Stimulated activated naive CD8-positive, alpha-beta T cell treated with anti-CD3 and anti-CD28 coated beads, Interleukin-15, amount 100 ng/mL, for 72 hours (primary cell): ENCODE results near the gene URGCP.

Experiments used
- ATAC-seq: fragments of 150-1000 bp; cut with Tn5 transposase; 2 replicates; pipeline ENCODE4 v1.10.0; 2021; ENCODE audit warnings: mild to moderate bottlenecking, moderate library complexity
- DNase-seq, 2 donors: peaks; one replicate each; pipeline ENCODE4 v3.0.0; 2021 to 2022
- H3K27ac Mint-ChIP-seq, 2 donors: one replicate each; pipeline ENCODE4 v1.8.0; 2022; ENCODE audit warnings: mild to moderate bottlenecking in 2 of 2, mixed read lengths in 2 of 2, moderate library complexity in 2 of 2
- H3K27me3 Mint-ChIP-seq: one replicate; pipeline ENCODE4 v1.8.0; 2022; ENCODE audit warnings: mixed read lengths
- H3K4me1 Mint-ChIP-seq: one replicate; pipeline ENCODE4 v1.8.0; 2022; ENCODE audit warnings: mild to moderate bottlenecking, mixed read lengths
- H3K4me3 Mint-ChIP-seq, 2 donors: one replicate each; pipeline ENCODE4 v1.8.0; 2022; ENCODE audit warnings: mild to moderate bottlenecking in 2 of 2, mixed read lengths in 2 of 2, moderate library complexity in 1 of 2
- H3K9me3 Mint-ChIP-seq, 2 donors: one replicate each; pipeline ENCODE4 v1.8.0; 2022; ENCODE audit warnings: mixed read lengths in 2 of 2

URGCP gene

DNA sequence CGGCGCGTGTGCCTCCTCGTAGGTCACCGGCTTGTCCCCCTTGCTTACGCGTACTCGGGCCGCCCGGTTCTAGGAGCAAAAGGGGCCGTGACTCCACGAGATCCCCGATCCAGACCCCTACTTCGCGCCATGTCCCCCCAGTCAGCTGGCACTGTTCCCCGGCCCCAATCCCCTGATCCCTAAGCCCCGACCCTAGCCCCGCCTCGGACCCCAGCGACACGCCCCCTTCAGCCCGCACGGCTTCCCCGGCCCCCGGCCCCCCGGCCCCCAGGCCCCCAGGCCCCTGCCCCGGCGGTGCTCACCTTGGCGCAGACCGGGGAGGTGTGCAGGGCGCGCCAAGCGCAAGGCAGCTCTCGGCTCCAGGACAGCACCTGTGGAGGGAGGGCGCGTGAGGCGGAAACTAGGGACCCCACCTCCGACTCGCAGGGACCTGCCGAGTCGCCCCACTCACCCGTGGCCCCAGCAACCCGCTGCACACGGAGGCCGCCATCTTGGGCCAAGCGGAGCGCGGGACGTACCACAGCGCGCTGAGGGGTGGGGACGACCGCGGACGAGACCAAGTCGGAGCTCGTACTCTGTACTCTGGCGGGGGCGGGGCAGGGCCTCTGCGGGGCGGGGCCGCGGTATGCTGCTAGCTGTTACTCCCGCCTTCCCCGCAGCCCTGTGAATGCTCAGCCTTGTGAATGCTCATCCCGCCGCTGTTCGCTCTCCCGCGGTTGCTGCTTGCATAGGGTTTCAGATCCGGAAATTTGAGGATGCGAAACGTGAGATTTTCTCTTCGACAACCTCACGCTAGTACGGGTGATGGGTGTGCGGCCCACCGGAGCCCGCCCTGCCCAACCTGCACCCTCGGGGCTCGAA is 37.2 kb downstream of the URGCP start, which contains the start of gene MRPS24:
TSS of gene MRPS24 (minus strand) at position 512 of the 861 bp plus-strand sequence. CDS start at position 490, 22 bp downstream.
- Mint-ChIP-seq H3K9me3 (peaks cover 0 to 7% of the 10 kb centered on the region in 2 donors), H3K27ac (peak within 1 kb of the TSS; percentile 91 to 97), H3K27me3 (peaks cover 8% of the 10 kb centered on the region), H3K4me3 (peak within 1 kb of the TSS; percentile 94 to 96), H3K4me1 (peaks cover 52% of the 10 kb centered on the region)
- DNase-seq (peak; percentile 93 to 94), ATAC-seq (peak; percentile 98)

- peaks cover 52% of the 10 kb centered on the region for H3K4me1 Mint-ChIP-seq
- no peak for DNase-seq
- peak; percentile 8 for ATAC-seq
- peaks cover 8% of the 10 kb centered on the region for H3K27me3 Mint-ChIP-seq
- peaks cover 0 to 6% of the 10 kb centered on the region in 2 donors for H3K9me3 Mint-ChIP-seq
- peak overlapping the region; percentile 94 to 96 for H3K4me3 Mint-ChIP-seq
- H3K27ac Mint-ChIP-seq: peak overlapping the region; percentile 40 to 97
Measured at GRCh38 chr7:43868681-43869005, 37.8 kb downstream of the URGCP start.

DNA sequence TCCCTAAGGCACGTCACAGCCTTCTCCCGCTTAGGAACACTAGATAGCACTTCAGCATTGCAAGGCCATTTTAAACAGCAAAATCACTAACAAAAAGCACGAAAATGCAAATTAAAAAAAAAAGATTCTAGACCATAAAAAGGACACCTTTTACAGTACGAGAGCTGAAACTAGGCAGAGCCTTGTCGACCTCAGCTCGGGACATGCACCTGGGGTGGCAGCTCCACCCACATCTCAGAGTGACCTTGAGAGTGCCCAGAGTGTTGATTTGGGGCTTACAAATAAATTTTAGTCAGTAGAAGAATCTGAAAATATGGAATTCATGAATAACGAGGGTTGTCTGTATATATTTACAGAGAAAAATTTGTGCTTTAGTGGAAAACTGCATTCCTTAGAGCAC is 38.2 kb downstream of the URGCP start:
- Mint-ChIP-seq H3K4me1 (peaks cover 50% of the 10 kb centered on the region), H3K4me3 (peak overlapping the region; percentile 94 to 96), H3K27me3 (peaks cover 8% of the 10 kb centered on the region), H3K9me3 (peaks cover 0 to 2% of the 10 kb centered on the region in 2 donors), H3K27ac (peak overlapping the region; percentile 57 to 97)
- DNase-seq (no peak), ATAC-seq (no peak)

- Mint-ChIP-seq H3K9me3 (no peaks in the 10 kb centered on the region), H3K27me3 (no peaks in the 10 kb centered on the region)
Measured at GRCh38 chr7:43865277-43865676, 41.1 kb downstream of the URGCP start.

DNA sequence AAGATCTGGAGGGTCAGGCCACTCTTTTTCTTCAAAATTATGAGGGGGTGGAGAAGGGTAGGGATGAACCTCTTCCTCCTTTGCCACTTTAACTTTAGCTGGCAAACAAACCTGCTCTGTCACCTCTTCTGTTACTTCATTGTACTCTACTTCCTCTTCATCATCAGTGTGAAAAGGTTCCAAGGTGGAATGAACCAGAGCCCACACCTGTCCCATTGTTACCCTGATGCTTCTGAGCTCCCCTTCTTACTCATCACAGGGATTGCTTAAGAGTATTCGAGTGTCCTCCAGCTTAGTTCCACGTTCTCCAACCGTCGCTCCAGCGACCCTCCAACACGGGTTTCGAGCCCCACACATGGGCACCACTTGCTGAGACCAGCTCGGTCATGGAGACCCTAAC is 42.3 kb downstream of the URGCP start:
- DNase-seq: no peak
- Mint-ChIP-seq H3K4me1 (peaks cover 17% of the 10 kb centered on the region), H3K4me3 (no peak overlapping the region), H3K27me3 (no peaks in the 10 kb centered on the region), H3K9me3 (no peaks in the 10 kb centered on the region), H3K27ac (peak overlapping the region in 1 of 2 donors; percentile 84)
- ATAC-seq: no peak

More at GRCh38 chr7:43865277-43865676, 41.1 kb downstream of the URGCP start:
- H3K4me1 Mint-ChIP-seq: peaks cover 26% of the 10 kb centered on the region
- no peak overlapping the region for H3K27ac Mint-ChIP-seq
- no peak overlapping the region for H3K4me3 Mint-ChIP-seq
- ATAC-seq (no peak), DNase-seq (no peak)

GRCh38 chr7:43856996-43857395 is 49.4 kb downstream of the URGCP start:
- Mint-ChIP-seq H3K4me3 (no peak overlapping the region), H3K27ac (no peak overlapping the region), H3K4me1 (no peaks in the 10 kb centered on the region), H3K9me3 (no peaks in the 10 kb centered on the region), H3K27me3 (no peaks in the 10 kb centered on the region)
- DNase-seq: no peak
- ATAC-seq: peak; percentile 57

GRCh38 chr7:43856316-43856715 is 50.1 kb downstream of the URGCP start:
- Mint-ChIP-seq H3K4me3 (no peak overlapping the region), H3K27ac (no peak overlapping the region), H3K9me3 (no peaks in the 10 kb centered on the region), H3K27me3 (no peaks in the 10 kb centered on the region), H3K4me1 (no peaks in the 10 kb centered on the region)
- DNase-seq: no peak
- no peak for ATAC-seq

DNA sequence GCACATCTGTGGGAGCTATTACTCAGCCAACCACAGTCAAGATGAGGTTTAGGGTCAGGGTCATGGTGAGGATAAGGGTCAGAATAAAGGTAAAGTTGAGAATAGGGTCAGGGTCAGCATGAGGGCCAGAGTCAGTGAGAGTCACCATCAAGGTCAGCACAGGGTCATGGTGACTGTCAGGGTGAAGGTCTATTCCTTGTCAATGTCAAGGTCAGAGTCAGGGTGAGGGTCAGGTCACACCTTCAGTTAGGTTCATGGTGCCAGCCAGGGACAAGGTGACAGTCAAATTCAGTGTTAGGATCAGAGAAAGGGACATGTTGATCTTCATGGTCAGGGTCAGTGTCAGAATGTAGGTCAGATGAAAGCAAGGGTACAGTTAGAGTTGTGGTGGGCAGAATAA is 51.2 kb downstream of the URGCP start:
- Mint-ChIP-seq H3K4me3 (no peak overlapping the region), H3K27ac (no peak overlapping the region), H3K9me3 (no peaks in the 10 kb centered on the region), H3K27me3 (no peaks in the 10 kb centered on the region), H3K4me1 (peaks cover 2% of the 10 kb centered on the region)
- no peak for ATAC-seq
- no peak for DNase-seq

DNA sequence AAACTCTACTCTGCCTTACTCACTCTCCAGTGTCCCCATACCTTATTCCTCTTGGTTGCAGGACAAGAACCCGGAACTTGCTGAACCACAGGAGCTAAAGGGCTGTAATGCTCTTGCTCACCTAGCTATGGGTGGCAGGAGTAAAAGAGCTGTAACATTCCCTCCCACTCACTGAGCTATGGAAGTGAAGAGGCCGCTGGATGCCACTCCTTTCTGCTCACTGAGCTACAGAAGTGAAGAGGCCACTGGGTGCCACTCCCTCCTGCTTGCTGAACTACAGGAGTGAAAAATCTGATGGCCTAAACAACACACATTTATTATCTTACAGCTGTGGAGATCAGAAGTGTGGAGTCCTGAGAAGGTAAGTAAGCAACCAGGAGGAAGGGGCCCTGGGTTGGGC is 54.6 kb downstream of the URGCP start:
- no peak for ATAC-seq
- no peak for DNase-seq
- no peak overlapping the region for H3K27ac Mint-ChIP-seq
- no peaks in the 10 kb centered on the region for H3K27me3 Mint-ChIP-seq
- no peak overlapping the region for H3K4me3 Mint-ChIP-seq
- peaks cover 7% of the 10 kb centered on the region for H3K4me1 Mint-ChIP-seq
- no peaks in the 10 kb centered on the region for H3K9me3 Mint-ChIP-seq

DNA sequence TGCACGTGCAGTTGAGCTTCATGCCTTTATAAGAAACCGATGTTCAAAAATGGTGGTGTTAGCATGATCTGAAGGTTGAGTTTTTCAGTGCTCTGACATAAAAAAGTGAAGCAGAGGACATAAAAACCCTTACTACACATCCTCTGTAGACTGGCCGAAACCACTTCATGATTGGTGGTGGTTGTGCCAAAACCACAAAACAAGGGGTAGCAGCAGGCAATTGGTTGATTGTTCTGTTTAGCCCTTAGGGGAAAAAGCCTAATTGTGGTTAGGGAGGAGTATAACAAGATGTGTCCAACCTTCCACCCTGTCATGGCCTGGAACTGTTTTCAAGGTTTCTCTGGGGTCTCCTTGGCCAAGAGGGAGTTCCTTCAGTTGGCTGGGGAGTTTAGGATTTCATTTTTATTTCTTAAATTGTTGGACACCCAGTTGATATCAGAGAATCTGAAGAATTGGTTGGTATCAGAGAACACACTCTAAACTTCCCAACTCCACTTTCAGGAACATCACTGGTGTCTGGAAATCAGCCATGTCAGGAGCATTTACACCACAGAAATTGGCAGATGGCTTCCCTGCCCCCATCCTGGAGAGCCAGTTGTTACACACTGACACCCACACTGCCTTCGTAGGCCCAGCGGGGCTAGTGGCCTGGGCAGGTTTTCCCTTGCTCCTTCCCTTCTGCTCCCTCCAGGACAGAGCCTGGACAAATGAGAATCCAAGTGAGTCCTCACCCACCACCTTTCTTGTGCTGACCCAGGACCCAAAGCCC is 55.9 kb downstream of the URGCP start:
- peaks cover 7% of the 10 kb centered on the region for H3K4me1 Mint-ChIP-seq
- H3K4me3 Mint-ChIP-seq: no peak overlapping the region
- H3K27ac Mint-ChIP-seq: no peak overlapping the region
- H3K9me3 Mint-ChIP-seq: no peaks in the 10 kb centered on the region
- H3K27me3 Mint-ChIP-seq: no peaks in the 10 kb centered on the region
- ATAC-seq (no peak), DNase-seq (no peak)

- DNase-seq (no peak), ATAC-seq (no peak)
- Mint-ChIP-seq H3K27ac (no peak overlapping the region), H3K4me1 (peaks cover 7% of the 10 kb centered on the region), H3K9me3 (no peaks in the 10 kb centered on the region), H3K27me3 (no peaks in the 10 kb centered on the region), H3K4me3 (no peak overlapping the region)
Measured at GRCh38 chr7:43849047-43849446, 57.3 kb downstream of the URGCP start.

DNA sequence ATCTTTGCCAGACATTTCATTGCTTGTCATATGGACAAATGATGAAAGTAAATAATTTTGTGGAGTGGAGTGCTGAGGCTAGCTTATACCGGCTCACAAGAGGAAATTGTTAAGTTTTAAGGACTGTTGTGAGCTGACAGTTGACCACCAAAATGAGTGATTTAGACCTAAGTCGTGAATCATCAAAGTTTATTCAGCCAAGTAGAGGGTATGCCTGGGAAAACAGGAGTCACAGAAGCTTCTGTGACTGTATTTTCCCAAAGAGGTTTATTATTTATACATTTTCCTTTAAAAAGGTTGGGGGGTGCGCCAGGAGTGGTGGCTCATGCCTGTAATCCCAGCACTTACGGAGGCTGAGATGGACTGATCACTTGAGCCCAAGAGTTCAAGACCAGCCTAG is 58.9 kb downstream of the URGCP start:
- H3K27ac Mint-ChIP-seq: no peak overlapping the region
- no peak overlapping the region for H3K4me3 Mint-ChIP-seq
- ATAC-seq: no peak
- no peaks in the 10 kb centered on the region for H3K9me3 Mint-ChIP-seq
- DNase-seq: no peak
- H3K4me1 Mint-ChIP-seq: peaks cover 7% of the 10 kb centered on the region
- H3K27me3 Mint-ChIP-seq: no peaks in the 10 kb centered on the region

DNA sequence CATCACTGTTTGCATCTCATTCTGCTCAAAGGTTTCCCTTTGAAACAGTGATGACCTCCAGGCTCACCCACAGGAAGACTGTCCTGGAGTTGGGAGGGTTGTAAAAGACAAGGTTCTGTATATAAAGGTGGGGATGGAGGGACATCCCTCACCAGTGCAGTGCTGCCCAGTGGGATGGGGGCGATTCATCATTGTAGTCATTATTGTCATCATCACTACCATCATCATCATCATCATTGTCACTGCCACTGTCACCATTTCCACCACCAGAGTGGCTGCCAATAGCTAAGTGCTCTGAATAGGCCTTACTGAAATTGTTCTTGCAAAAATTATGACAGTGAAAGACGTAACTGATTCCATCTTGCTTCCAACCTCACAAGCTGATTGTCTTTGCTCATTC is 61.7 kb downstream of the URGCP start:
- Mint-ChIP-seq H3K27ac (peak overlapping the region in 1 of 2 donors; percentile 78), H3K4me3 (no peak overlapping the region), H3K9me3 (no peaks in the 10 kb centered on the region), H3K27me3 (no peaks in the 10 kb centered on the region), H3K4me1 (no peaks in the 10 kb centered on the region)
- ATAC-seq: no peak
- no peak for DNase-seq

DNA sequence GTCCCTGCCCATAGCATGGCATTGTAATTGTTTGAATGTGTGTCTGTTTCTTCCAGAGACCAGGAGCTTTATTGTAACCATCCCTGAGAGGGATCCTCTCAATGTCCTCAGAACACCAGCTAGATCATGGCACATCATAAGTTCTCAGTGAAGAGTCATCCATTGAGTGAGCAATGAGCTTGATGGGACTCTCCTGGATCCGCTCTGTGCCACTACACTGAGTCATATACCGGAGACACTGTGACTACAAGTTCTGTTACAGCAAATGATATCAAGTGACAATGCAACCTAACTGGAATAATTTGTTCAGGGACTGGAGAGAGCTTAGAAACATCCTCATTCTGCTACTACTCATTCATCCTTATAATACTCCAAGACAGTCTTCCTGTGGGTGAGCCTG is 62.1 kb downstream of the URGCP start:
- ATAC-seq: no peak
- no peak for DNase-seq
- Mint-ChIP-seq H3K9me3 (no peaks in the 10 kb centered on the region), H3K27ac (no peak overlapping the region), H3K4me3 (no peak overlapping the region), H3K27me3 (no peaks in the 10 kb centered on the region), H3K4me1 (no peaks in the 10 kb centered on the region)

DNA sequence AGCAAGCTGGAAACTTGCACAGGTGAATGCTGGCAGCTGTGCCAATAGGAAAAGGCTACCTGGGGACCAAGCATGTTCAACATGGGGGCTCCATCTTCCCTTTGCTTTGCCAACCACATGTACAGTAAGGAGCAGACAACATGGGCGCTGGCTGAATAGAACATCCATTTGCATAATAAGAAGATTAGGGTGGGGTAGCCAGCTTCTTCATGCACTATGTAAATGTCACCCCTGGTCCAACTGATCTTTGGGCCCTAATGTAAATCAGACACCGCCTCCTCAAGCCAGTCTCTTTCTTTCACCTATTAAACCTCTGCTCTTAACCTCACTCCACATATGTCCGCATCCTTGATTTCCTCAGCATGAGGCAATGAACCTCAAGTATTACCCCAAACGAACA is 63.1 kb downstream of the URGCP start:
- Mint-ChIP-seq H3K9me3 (no peaks in the 10 kb centered on the region), H3K27ac (no peak overlapping the region), H3K4me1 (peaks cover 8% of the 10 kb centered on the region), H3K27me3 (no peaks in the 10 kb centered on the region), H3K4me3 (no peak overlapping the region)
- DNase-seq: no peak
- ATAC-seq: no peak

GRCh38 chr7:43838201-43838658 is 68.2 kb downstream of the URGCP start:
- ATAC-seq (no peak), DNase-seq (no peak)
- Mint-ChIP-seq H3K4me3 (no peak overlapping the region), H3K4me1 (peaks cover 29% of the 10 kb centered on the region), H3K27ac (no peak overlapping the region), H3K9me3 (peaks cover 8 to 10% of the 10 kb centered on the region in 2 donors), H3K27me3 (no peaks in the 10 kb centered on the region)
